Right hindlimb (tissue), 1 donor: Measurements from ENCODE around the gene MED23.
A peak's percentile ranks its signal among the peaks of the same experiment; 100 is the strongest.
"Not testable (repeated sequence)": the region's sequence is repeated elsewhere in the genome, so short reads cannot be mapped to it uniquely, and the experiment has no call there.

ENCODE experiments used
- DNase-seq: peaks from one replicate; pipeline ENCODE4 v3.0.0-alpha.2; 2018

MED23 gene

GRCh38 chr6:131568726-131569125, 59.3 kb downstream of the MED23 start:
- DNase-seq, result no peak

- DNase-seq, result no peak
These were observed 63.0 kb downstream of the MED23 start for GRCh38 chr6:131565056-131565455.

- DNase-seq, result no peak
These were observed 65.9 kb downstream of the MED23 start for GRCh38 chr6:131561925-131562707.

DNA sequence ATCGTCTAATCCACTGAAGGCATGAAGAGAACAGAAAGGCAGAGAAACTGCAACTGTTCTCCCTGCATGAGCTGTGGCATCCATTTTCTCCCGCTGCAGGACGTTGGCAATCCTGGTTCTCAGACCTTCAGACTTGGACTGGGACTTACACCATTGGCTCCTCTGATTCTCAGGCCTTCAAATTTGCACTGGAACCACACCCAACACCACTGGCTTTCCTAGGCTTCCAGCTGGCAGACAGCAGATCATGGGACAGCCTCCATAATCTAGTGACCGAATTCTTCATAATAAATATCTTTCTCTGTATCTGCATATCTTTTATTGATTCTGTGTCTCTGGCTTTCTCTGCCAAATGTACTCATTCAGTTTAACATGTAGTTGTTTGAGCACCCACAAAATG, 69.1 kb downstream of the MED23 start:
- DNase-seq, result no peak

DNA sequence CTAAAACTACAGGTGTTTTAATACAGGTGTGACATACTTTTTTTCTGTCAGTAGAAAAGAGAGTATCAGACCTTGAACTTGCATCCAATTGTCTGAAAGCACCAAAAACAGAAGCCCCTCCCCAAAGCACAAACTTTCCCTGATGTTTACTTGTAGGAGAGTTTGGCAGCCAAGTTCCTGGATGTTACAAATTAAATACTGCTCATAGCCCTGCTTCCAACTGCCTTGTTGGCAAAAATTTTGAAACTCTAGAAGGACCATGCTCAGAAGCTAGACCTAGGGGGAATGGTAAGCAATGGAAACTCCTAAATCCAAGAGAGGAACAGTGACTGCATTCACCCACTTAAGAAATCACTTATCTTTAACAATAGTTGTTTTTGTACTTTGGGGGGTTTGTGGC, 72.0 kb downstream of the MED23 start:
- peak; percentile 31 for DNase-seq

DNA sequence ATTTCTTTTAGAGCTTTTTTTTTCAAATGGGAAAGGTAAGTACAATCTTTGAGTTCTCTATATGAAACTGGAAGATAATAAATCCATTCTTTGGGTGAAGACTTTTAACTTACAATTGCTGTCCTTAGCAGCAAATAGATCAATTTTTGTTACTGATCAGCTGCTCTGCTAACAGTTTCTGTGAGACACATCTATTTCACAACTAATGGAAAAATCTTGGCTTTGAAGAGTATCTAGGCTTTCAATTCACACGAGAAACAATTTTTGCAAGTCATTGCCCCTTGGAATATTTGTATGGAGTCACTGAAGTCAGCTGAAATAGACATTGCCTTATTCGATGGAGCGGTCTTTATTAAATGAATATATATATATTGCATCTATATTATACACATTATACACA, 75.5 kb downstream of the MED23 start:
- DNase-seq, result no peak

DNA sequence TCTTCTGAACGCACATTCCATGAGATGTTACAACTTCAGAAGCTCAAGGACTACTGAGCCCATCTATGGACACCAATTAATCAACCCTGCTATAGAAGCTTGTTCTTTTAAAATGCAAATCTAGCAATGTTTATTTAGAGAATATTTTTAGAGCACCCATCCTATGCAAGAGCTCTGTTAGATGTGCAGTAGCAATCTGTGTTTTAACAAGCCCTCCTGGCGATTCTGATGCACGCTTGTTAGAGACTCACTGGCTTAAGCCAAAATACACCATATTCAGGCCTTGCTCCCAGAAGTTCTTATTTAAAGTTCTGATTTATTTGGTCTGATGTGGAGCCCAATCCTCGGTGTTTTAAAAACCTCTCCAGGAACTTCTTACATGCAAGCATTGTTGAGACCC, 76.1 kb downstream of the MED23 start:
- no peak for DNase-seq

DNA sequence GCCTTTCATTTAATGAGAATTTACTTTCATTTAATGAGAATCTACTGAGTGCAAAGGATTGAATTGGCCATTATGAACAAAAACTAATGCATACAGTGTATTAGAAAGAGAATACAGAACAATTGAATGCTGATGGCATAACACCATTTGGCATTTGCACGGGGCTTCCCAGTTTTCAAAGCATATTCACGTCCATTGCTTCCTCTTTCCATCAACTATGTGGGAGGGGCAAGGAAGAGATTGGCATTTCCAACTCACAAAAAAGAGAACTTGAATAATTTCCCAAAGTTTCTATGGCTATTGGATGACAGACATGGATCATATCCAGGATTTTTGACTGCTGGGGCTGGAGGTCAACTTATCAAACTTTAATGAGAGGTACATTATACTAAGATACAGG, 78.2 kb downstream of the MED23 start:
- no peak for DNase-seq

GRCh38 chr6:131548441-131548840, 79.6 kb downstream of the MED23 start:
- no peak for DNase-seq

DNA sequence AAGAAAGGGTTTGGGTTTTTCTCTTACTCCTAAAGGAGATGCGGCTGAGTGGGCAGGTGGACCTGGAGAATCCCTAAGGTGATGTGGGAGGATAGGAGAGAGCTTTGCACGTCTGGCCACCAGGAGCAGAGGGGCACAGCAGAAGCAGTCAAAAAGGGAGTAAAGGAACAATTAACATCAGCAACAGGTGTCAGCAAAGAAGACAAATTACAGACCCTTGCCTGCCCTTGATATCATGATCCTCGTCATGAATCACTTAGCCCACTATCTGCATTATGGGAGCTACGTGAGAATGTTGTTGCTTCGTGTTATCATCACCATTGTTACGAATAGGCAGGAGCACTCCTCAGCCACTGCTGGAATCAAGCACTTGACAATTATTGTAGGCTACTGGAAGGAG, 80.6 kb downstream of the MED23 start:
- no peak for DNase-seq

DNA sequence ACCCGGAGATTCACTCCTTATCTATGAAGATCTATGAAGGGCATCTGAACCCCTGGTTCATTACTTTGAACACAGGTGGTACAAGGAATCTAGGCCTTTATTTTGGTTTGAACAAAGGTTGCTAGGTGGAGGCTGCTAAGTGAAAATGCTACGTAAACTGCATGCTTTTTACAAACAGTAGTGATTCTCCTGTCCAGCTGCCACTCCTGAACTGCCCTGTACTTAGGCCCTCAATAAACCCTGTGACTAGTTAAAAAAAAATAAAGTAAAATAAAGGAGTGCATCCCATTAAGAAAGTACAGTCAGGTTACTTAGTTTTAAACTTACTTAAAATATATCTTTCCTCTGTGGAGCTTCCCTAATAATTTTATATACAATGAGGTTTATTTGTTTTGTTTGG, 82.7 kb downstream of the MED23 start:
- DNase-seq, result no peak

GRCh38 chr6:131538615-131539014, 89.4 kb downstream of the MED23 start:
- DNase-seq, result not testable (repeated sequence)

DNA sequence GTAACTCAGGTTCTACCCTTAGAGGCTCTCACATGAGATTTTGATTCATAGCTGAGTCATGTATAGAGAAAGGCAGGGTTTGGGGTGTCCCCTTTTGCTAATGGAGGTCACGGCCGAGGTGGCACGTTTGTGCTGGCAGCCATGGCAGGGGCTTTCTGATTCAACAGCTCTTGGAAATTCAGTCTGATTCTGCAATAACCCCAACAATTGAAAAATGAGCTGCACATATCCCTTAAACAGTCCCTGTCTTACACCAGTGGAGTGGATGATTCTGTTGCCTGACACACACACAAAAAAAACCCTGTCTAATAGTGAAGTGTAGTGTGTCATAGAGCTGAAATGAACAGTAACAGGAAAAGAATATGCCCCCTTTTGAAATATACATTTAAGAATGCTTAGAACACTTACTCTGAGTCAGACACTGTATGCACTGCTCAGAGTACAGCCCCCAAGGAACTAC, 95.4 kb downstream of the MED23 start:
- no peak for DNase-seq

DNA sequence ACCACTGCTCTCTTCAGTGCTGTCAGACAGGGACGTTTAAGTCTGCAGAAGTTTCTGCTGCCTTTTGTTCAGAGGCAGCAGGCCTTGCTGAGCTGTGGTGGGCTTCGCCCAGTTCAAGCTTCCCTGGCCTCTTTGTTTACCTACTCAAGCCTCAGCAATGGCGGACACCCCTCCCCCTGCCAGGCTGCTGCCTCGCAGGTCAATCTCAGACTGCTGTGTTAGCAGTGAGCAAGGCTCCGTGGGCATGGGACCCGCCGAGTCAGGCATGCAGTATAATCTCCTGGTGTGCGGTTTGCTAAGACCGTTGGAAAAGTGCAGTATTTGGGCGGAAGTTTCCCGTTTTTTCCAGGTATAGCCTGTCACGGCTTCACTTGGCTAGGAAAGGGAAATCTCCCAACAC, 96.4 kb downstream of the MED23 start:
- not testable (repeated sequence) for DNase-seq

GRCh38 chr6:131530936-131531335, 97.1 kb downstream of the MED23 start:
- DNase-seq, result not testable (repeated sequence)

DNA sequence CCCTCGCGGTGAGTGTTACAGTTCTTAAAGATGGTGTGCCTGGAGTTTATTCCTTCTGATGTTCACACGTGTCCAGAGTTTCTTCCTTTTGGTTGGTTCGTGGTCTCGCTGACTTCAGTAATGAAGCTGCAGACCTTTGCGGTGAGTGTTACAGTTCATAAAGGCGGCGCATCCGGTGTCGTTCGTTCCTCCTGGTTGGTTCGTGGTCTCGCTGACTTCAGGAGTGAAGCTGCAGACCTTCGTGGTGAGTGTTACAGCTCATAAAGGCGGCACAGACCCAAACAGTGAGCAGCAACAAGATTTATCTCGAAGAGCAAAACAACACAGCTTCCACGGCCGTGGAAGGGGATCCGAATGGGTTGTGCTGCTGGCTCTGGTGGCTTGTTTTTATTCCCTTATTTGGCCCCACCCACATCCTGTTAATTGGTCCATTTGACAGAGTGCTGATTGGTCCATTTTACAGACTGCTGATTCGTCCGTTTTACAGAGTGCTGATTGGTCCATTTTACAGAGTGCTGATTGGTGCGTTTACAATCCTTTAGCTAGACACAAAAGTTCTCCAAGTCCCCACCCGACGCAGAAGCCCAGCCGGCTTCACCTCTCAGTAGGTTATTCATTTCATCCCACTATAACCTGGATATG, 103.2 kb downstream of the MED23 start:
- DNase-seq, result no peak

DNA sequence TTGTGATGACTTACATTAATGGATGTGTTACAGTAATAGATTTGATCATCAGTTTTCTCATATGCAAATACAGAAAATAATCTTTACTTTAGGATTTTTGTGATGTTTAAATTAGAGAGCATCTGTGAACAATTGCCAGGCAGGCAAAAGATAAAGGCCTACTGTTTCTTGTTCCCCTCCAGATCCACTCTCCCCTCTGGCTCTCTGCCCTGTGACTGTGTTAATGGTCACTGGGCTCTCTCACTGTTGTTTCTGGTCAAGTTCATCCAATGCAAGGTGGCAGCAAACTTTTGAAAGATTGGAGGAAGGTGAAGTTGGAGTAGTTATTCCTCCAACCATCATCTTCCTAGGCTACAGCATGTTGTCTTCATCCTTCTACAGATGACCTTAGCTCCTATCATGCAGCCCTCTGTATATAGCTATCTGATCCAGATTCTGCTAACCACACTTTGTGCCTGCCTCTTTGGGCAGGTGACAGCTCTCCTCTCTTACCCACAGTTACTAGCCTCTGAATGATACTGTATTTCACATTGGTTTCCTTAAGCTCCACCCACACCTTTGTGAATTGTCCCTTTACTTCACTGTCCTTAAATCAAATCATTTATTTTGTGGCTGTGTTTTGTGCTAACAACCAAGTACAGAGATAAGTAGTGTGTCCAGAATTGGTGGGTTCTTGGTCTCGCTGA, 103.9 kb downstream of the MED23 start:
- DNase-seq, result no peak
